ENCODE measurements around the gene RIPK1. TPM values are rescaled to one million over a fixed set of nuclear protein-coding genes. Genes with fewer than 3 reads are reported as not detected.

Gene RIPK1
- total and polyA plus RNA-seq, 10 of the 15 experiments (the other 5 are each of a cell fraction or from before 2014, with no cell fraction given): 1.6 to 11.2 (median 6.3) TPM

DNA sequence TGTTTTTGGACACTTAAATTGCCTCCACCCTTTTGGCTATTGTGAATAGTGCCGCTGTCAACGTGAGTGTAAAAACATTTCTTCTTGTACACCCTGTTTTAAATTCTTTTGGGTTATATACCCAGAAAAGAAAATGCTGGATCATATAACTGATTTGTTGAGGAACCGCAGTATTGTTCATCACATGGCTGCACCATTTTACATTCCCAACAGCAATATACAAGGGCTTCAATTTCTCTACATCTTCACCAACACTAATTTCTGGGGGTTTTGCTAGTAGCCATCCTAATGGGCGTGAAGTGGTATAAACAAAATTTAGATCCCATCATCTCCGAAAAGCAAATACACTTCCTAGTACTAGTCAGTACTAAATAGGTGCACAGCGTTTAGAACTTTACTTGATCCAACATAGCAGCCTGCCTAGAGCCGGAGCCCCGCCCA lies 49.6 kb downstream of the RIPK1 start:
- peak overlapping the region; percentile 98 for H2AFZ ChIP-seq (ENCODE audit: control insufficient read depth, low read depth, low read length)

More for the DNA sequence above, 49.6 kb downstream of the RIPK1 start:
- ATAC-seq (no peak), FAIRE-seq (no peak), DNase-seq (ENCODE audit: low read depth, low spot score) (no peak)
- TF ChIP-seq SUZ12 (IDR thresholded peaks at IDR 0.05; ENCODE audit: unreplicated experiment) (no peak), CBX5 (IDR thresholded peaks at IDR 0.05; ENCODE audit: low read depth) (no peak), FOXK2 (IDR thresholded peaks at IDR 0.05) (no peak), JUNB (IDR thresholded peaks at IDR 0.05) (no peak), CBFB (IDR thresholded peaks at IDR 0.05; ENCODE audit: low read depth) (0 out of 2 replicates have a peak, but pooled peaks have one; percentile 5), NFYB (IDR thresholded peaks at IDR 0.05; ENCODE audit: insufficient read depth, low read depth, low read length) (no peak), IRF4 (IDR thresholded peaks at IDR 0.05; ENCODE audit: low read depth, low read length) (no peak), SMAD1 (IDR thresholded peaks at IDR 0.05; ENCODE audit: low read depth, partially characterized antibody) (no peak), LARP7 (IDR thresholded peaks at IDR 0.05) (no peak), SMARCA5 (IDR thresholded peaks at IDR 0.05) (0 out of 2 replicates have a peak, but pooled peaks have one; percentile 47), ZNF207 (IDR thresholded peaks at IDR 0.05; ENCODE audit: borderline replicate concordance) (no peak)
- TF ChIP-seq, protein P1, sequence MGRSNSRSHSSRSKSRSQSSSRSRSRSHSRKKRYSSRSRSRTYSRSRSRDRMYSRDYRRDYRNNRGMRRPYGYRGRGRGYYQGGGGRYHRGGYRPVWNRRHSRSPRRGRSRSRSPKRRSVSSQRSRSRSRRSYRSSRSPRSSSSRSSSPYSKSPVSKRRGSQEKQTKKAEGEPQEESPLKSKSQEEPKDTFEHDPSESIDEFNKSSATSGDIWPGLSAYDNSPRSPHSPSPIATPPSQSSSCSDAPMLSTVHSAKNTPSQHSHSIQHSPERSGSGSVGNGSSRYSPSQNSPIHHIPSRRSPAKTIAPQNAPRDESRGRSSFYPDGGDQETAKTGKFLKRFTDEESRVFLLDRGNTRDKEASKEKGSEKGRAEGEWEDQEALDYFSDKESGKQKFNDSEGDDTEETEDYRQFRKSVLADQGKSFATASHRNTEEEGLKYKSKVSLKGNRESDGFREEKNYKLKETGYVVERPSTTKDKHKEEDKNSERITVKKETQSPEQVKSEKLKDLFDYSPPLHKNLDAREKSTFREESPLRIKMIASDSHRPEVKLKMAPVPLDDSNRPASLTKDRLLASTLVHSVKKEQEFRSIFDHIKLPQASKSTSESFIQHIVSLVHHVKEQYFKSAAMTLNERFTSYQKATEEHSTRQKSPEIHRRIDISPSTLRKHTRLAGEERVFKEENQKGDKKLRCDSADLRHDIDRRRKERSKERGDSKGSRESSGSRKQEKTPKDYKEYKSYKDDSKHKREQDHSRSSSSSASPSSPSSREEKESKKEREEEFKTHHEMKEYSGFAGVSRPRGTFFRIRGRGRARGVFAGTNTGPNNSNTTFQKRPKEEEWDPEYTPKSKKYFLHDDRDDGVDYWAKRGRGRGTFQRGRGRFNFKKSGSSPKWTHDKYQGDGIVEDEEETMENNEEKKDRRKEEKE (IDR thresholded peaks at IDR 0.05): no peak
- TF ChIP-seq, protein P2, sequence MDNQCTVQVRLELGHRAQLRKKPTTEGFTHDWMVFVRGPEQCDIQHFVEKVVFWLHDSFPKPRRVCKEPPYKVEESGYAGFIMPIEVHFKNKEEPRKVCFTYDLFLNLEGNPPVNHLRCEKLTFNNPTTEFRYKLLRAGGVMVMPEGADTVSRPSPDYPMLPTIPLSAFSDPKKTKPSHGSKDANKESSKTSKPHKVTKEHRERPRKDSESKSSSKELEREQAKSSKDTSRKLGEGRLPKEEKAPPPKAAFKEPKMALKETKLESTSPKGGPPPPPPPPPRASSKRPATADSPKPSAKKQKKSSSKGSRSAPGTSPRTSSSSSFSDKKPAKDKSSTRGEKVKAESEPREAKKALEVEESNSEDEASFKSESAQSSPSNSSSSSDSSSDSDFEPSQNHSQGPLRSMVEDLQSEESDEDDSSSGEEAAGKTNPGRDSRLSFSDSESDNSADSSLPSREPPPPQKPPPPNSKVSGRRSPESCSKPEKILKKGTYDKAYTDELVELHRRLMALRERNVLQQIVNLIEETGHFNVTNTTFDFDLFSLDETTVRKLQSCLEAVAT (IDR thresholded peaks at IDR 0.05): peak; percentile 37; the same call in 1 of the 2 replicates
- TF ChIP-seq, protein P3, sequence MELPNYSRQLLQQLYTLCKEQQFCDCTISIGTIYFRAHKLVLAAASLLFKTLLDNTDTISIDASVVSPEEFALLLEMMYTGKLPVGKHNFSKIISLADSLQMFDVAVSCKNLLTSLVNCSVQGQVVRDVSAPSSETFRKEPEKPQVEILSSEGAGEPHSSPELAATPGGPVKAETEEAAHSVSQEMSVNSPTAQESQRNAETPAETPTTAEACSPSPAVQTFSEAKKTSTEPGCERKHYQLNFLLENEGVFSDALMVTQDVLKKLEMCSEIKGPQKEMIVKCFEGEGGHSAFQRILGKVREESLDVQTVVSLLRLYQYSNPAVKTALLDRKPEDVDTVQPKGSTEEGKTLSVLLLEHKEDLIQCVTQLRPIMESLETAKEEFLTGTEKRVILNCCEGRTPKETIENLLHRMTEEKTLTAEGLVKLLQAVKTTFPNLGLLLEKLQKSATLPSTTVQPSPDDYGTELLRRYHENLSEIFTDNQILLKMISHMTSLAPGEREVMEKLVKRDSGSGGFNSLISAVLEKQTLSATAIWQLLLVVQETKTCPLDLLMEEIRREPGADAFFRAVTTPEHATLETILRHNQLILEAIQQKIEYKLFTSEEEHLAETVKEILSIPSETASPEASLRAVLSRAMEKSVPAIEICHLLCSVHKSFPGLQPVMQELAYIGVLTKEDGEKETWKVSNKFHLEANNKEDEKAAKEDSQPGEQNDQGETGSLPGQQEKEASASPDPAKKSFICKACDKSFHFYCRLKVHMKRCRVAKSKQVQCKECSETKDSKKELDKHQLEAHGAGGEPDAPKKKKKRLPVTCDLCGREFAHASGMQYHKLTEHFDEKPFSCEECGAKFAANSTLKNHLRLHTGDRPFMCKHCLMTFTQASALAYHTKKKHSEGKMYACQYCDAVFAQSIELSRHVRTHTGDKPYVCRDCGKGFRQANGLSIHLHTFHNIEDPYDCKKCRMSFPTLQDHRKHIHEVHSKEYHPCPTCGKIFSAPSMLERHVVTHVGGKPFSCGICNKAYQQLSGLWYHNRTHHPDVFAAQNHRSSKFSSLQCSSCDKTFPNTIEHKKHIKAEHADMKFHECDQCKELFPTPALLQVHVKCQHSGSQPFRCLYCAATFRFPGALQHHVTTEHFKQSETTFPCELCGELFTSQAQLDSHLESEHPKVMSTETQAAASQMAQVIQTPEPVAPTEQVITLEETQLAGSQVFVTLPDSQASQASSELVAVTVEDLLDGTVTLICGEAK (IDR thresholded peaks at IDR 0.05; ENCODE audit: borderline replicate concordance): 0 out of 2 replicates have a peak, but pooled peaks have one; percentile 19
- TF ChIP-seq, protein P4, sequence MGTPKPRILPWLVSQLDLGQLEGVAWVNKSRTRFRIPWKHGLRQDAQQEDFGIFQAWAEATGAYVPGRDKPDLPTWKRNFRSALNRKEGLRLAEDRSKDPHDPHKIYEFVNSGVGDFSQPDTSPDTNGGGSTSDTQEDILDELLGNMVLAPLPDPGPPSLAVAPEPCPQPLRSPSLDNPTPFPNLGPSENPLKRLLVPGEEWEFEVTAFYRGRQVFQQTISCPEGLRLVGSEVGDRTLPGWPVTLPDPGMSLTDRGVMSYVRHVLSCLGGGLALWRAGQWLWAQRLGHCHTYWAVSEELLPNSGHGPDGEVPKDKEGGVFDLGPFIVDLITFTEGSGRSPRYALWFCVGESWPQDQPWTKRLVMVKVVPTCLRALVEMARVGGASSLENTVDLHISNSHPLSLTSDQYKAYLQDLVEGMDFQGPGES (IDR thresholded peaks at IDR 0.05): no peak
- peak overlapping the region; percentile 86 for H3K27ac ChIP-seq (ENCODE audit: control insufficient read depth, insufficient read depth)
- ChIA-PET POLR2A (no interaction called here), SMC1A (ENCODE audit: uncharacterized antibody, unreplicated experiment) (interaction anchor here (1.0 kb wide), 1 partner anchor 118 kb away, joined by 4 read pairs; the partner anchor contains the start of gene NQO2), RAD21 (ENCODE audit: unreplicated experiment) (no interaction called here), CTCF (no interaction called here)
- 6% methylated on average over 8 of the region's 8 CpGs for WGBS (ENCODE audit: insufficient coverage, insufficient replicate concordance, low lambda C conversion rate, missing lambda C conversion rate)
- H4K20me1 ChIP-seq (ENCODE audit: control insufficient read depth, insufficient read depth): no peaks in the 10 kb centered on the region
- no peaks in the 10 kb centered on the region for H3K27me3 ChIP-seq (replicated peaks in 1 of 2; ENCODE audit: control insufficient read depth in 2 of 2, insufficient read depth in 2 of 2, low read length in 1 of 2)
- H3K4me3 ChIP-seq: peak overlapping the region; percentile 87
- intact Hi-C loops (cut with micrococcal nuclease; ENCODE audit: unreplicated experiment) (loop anchor here (2.0 kb wide), 1 partner anchor 49 kb away; the partner anchor contains the start of gene RIPK1), in situ Hi-C loops (cut with MboI) (no loop called here)
- H3K9me3 ChIP-seq (replicated peaks; ENCODE audit: control insufficient read depth, insufficient read depth, low read length): no peaks in the 10 kb centered on the region
- H3K36me3 ChIP-seq (ENCODE audit: control insufficient read depth in 2 of 2, insufficient read depth in 2 of 2, low read length in 1 of 2): peaks cover 2 to 3% of the 10 kb centered on the region in 2 experiments
- BruUV-seq (replicated peaks): no TSS peak
- H3K4me2 ChIP-seq (ENCODE audit: control insufficient read depth, insufficient read depth): peak overlapping the region; percentile 75
- peaks cover 6% of the 10 kb centered on the region; the same call in 1 of the 2 replicates for H3K4me1 ChIP-seq (ENCODE audit: control insufficient read depth, insufficient read depth, low read length)
- no peaks in the 10 kb centered on the region for H3K79me2 ChIP-seq (ENCODE audit: control insufficient read depth, insufficient read depth, low read length)
- H3K9ac ChIP-seq (ENCODE audit: control insufficient read depth, insufficient read depth, low read length): peak overlapping the region; percentile 42

Measured in GM12878 (cell line).